T follicular helper cell (primary cell): ENCODE results near the gene CABP4.
A peak's percentile ranks its signal among the peaks of the same experiment; 100 is the strongest.
"Not testable (repeated sequence)": the region's sequence is repeated elsewhere in the genome, so short reads cannot be mapped to it uniquely, and the experiment has no call there.

Experiments
- DNase-seq: peaks from one replicate; pipeline ENCODE4 v3.0.0-alpha.2; 2020; ENCODE audit warnings: low read depth

The CABP4 gene

GRCh38 chr11:67419325-67420049, 35.7 kb upstream of the CABP4 start:
- DNase-seq = no peak

GRCh38 chr11:67420147-67420645, 35.0 kb upstream of the CABP4 start:
- DNase-seq = no peak

GRCh38 chr11:67420646-67421429, 34.3 kb upstream of the CABP4 start:
- peak; percentile 98 for DNase-seq

GRCh38 chr11:67421430-67422031, 33.6 kb upstream of the CABP4 start:
- no peak for DNase-seq

GRCh38 chr11:67422891-67423290, 32.3 kb upstream of the CABP4 start:
- DNase-seq = no peak

GRCh38 chr11:67423466-67423865, 31.7 kb upstream of the CABP4 start:
- DNase-seq = no peak

- no peak for DNase-seq
Observed at GRCh38 chr11:67423891-67424613, 31.1 kb upstream of the CABP4 start.

- not testable (repeated sequence) for DNase-seq
Observed at GRCh38 chr11:67427364-67427859, 27.7 kb upstream of the CABP4 start.

GRCh38 chr11:67428052-67429001, 26.8 kb upstream of the CABP4 start, which contains the start of gene RPS6KB2:
TSS of gene RPS6KB2 (plus strand) at chr11:67428494. CDS start at chr11:67428546, 52 bp downstream.
- DNase-seq = peak; percentile 99

GRCh38 chr11:67429038-67429668, 26.0 kb upstream of the CABP4 start:
- DNase-seq = no peak

- no peak for DNase-seq
Observed at GRCh38 chr11:67429722-67430121, 25.4 kb upstream of the CABP4 start.

- DNase-seq = no peak
Observed at GRCh38 chr11:67431346-67432249, 23.6 kb upstream of the CABP4 start.

GRCh38 chr11:67432655-67433349, 22.4 kb upstream of the CABP4 start:
- DNase-seq = no peak

GRCh38 chr11:67433536-67434394, 21.4 kb upstream of the CABP4 start:
- DNase-seq = no peak

- no peak for DNase-seq
Observed at GRCh38 chr11:67434395-67434881, 20.7 kb upstream of the CABP4 start.

GRCh38 chr11:67435031-67435726, 20.0 kb upstream of the CABP4 start:
- no peak for DNase-seq
